GM23248 (cell line): Measurements from ENCODE around the gene ABCA8.

Experiments used
- EZH2 ChIP-seq: fragments of 200-600 bp; sonication (generic); IDR thresholded peaks from 2 replicates; pipeline ENCODE4 v1.6.1; 2018; ENCODE audit warnings: antibody characterized with exemption, mild to moderate bottlenecking; ENCODE audit not compliant: insufficient read depth, poor library complexity, severe bottlenecking
- EZH2phosphoT487 ChIP-seq: fragments of 200-600 bp; sonication (generic); IDR thresholded peaks from 2 replicates; pipeline ENCODE4 v1.6.1; 2018; ENCODE audit warnings: antibody characterized with exemption, moderate library complexity, mild to moderate bottlenecking, low read depth; ENCODE audit not compliant: insufficient read depth

DNA sequence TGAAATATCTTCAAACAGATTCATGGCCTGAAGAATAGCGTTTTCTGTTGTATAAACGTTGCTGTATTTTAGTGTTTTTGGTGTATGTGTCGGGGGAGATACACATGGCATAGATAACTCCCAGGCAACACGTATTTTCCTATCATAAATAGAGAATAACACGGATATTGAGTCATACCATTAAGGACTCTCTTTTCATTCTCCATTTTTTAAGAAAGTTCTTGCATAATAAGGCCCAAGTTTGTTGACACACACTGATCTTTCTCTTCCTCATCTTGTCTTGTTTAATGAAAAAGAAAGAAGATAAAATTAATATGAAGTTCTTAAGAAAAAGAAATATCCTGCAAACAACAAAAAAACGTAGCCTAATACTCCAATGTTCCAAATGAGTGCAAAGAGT, 13.4 kb downstream of the ABCA8 start:
- no peak for TF ChIP-seq EZH2phosphoT487
- TF ChIP-seq EZH2 = no peak
